Heart right ventricle (tissue), 16 donors: Measurements from ENCODE around the gene SPTAN1. TPM values are rescaled to one million over a fixed set of nuclear protein-coding genes. Genes with fewer than 3 reads are reported as not detected.
"Not testable (repeated sequence)": the region's sequence is repeated elsewhere in the genome, so short reads cannot be mapped to it uniquely, and the experiment has no call there.

ENCODE experiments used
- ATAC-seq, 8 donors: fragments of 200-7000 bp; cut with Tn5 transposase; one replicate each; pipeline ENCODE4 v1.9.1; 2020; ENCODE audit warnings: mild to moderate bottlenecking in 8 of 8, moderate library complexity in 8 of 8, moderate number of reproducible peaks in 1 of 8
- DNase-seq, 2 donors: peaks; one replicate each; pipeline ENCODE4 v3.0.0-alpha.2; 2020
- H3K27ac ChIP-seq, 10 donors: fragments of 200-600 bp; sonication (generic) in 2 of 10; one replicate each; pipeline versions ENCODE4 v1.5.0 to v1.8.0; 2020 to 2022; ENCODE audit warnings: mild to moderate bottlenecking in 3 of 10
- H3K27me3 ChIP-seq, 7 donors: fragments of 200-600 bp; one replicate each; pipeline ENCODE4 v1.8.0; 2021 to 2022; ENCODE audit warnings: mild to moderate bottlenecking in 2 of 7
- H3K36me3 ChIP-seq, 9 donors: fragments of 200-600 bp; sonication (generic) in 1 of 9; one replicate each; pipeline versions ENCODE4 v1.5.0 to v1.8.0; 2020 to 2022; ENCODE audit warnings: mild to moderate bottlenecking in 2 of 9
- H3K4me1 ChIP-seq, 9 donors: fragments of 200-600 bp; sonication (generic) in 1 of 9; one replicate each; pipeline versions ENCODE4 v1.5.0 to v1.8.0; 2020 to 2022; ENCODE audit warnings: mild to moderate bottlenecking in 4 of 9
- H3K4me3 ChIP-seq, 10 donors: fragments of 200-600 bp; sonication (generic) in 2 of 10; one replicate each; pipeline versions ENCODE4 v1.5.0 to v1.8.0; 2020 to 2022; ENCODE audit warnings: mild to moderate bottlenecking in 7 of 10, moderate library complexity in 2 of 10
- H3K9me3 ChIP-seq, 11 donors: fragments of 200-600 bp in 10 of 11; sonication (generic) in 2 of 11; one replicate each; pipeline versions ENCODE4 v1.5.0 to v1.8.0; 2013 to 2022; ENCODE audit warnings: mild to moderate bottlenecking in 2 of 11, control low read depth in 1 of 11, moderate library complexity in 1 of 11
- CTCF ChIP-seq, 9 donors: fragments of 200-600 bp; sonication (generic) in 2 of 9; IDR thresholded peaks; one replicate each; pipeline versions ENCODE4 v1.5.0 to v1.8.0; 2021 to 2022; ENCODE audit warnings: antibody characterized with exemption in 9 of 9, mild to moderate bottlenecking in 5 of 9, moderate library complexity in 1 of 9
- WGBS, 2 donors: extraction: QIAGEN DNeasy Blood & Tissue Kit; methylation state at CpG; one replicate each; pipeline ENCODE4 v1.1.7; 2013; ENCODE audit warnings: inconsistent platforms in 1 of 2; 5-methylcytosine and 5-hydroxymethylcytosine counted together
- intact Hi-C, 10 donors: fragments of 100-400 bp; cut with DNase I; formaldehyde crosslinking; loops; one replicate each; pipeline versions ENCODE4 v1.11.1 to v1.14.2; 2022
- polyA plus RNA-seq, 2 donors: library from polyadenylated mRNA; stranded (reverse); fragments of 200-250 nt; gene quantifications; one replicate each; pipeline ENCODE4 v1.2.3, GENCODE V29; 2013
- total RNA-seq, 10 donors: library from RNA; stranded (reverse); fragmentation: NEBNext Ultra II Directional in 3 of 10; extraction: Animal tissue kit (Norgen Biotek cat#: 25700) in 3 of 10; gene quantifications; one replicate each; pipeline versions ENCODE4 v1.2.1 to v1.2.4, GENCODE V29; 2021 to 2023
- donor health status: Arrhythmogenic right ventricular cardiomyopathy.
- donor health status: ischemic (EF 13 %, LVEDD 7.1; RV severe dilation, severe dysfunction).
- donor health status: healthy with polysubstance abuse.
- donor health status: DM: no; HTN: yes; CAD: no.
- donor health status: DM: no; HTN: no; CAD: no.
- donor health status: ischemic (EF 25% LVEDD 6.9; RV normal size, moderate dysfunction).
- donor health status: ischemic (EF 25% LVEDD 5.7; RV mildly dilated, moderate dysfunction).
- donor health status: healthy.
- donor health status: DM: yes; HTN: yes; CAD: no.
- donor health status: Ischemic cardiomyopathy.
- donor health status: ischemic (EF 35%, LVEDD 5.7; RV mildly dilated, moderate dysfunction).
- donor health status: nonischemic (EF 11% LVEDD 7.7; RV severe dilation, severe dysfunction).
- donor health status: DM: yes; HTN: yes; CAD: no.
- donor health status: PGD.
- donor health status: ischemic (EF 29% LVEDD 5.4; RV normal size, mild dysfunction).
- donor health status: nonischemic (EF 23%, LVEDD 6.1; RV moderate dilation, normal function).

SPTAN1 gene
- total and polyA plus RNA-seq, 12 donors: 119 to 449 (median 342) TPM

- Histone ChIP-seq H3K9me3 (no peaks in the 10 kb centered on the region), H3K36me3 (peaks cover 0 to 46% (median 4%) of the 10 kb centered on the region in 9 donors), H3K27me3 (no peaks in the 10 kb centered on the region), H3K4me3 (peak overlapping the region; percentile 49 to 99 (median 86)), H3K27ac (peak overlapping the region in 7 of 10 donors; percentile 81 to 94 (median 84)), H3K4me1 (peaks cover 4 to 28% (median 24%) of the 10 kb centered on the region in 9 donors)
- DNase-seq (no peak), ATAC-seq (no peak)
- intact Hi-C loops: loop anchor here in 1 of 10 donors (2.0 kb wide), 1 partner anchor 47 kb away; the partner anchor contains the start of gene SPTAN1
- 22 to 27% methylated on average over 6 of the region's 6 CpGs for WGBS, 2 donors
- no peak for TF ChIP-seq CTCF (IDR thresholded peaks at IDR 0.05)
These were observed 47.0 kb upstream of the SPTAN1 start for GRCh38 chr9:128505414-128505765.

GRCh38 chr9:128505906-128506305 is 46.5 kb upstream of the SPTAN1 start:
- peak overlapping the region in 4 of 10 donors; percentile 76 to 99 (median 83) for H3K4me3 ChIP-seq
- not testable (repeated sequence) for DNase-seq, H3K9me3 ChIP-seq, ATAC-seq, H3K27me3 ChIP-seq, H3K27ac ChIP-seq
- H3K4me1 ChIP-seq: peaks cover 4 to 28% (median 24%) of the 10 kb centered on the region in 9 donors
- WGBS, 2 donors: 90% methylated on average over 12 of the region's 12 CpGs
- intact Hi-C loops: loop anchor here in 2 of 10 donors (2.0 kb wide), 2 partner anchors 47 to 57 kb away; partner anchors contain the start of gene SPTAN1 (in 1 of the 2)
- peaks cover 0 to 46% (median 4%) of the 10 kb centered on the region in 9 donors for H3K36me3 ChIP-seq

- peaks cover 0 to 97% (median 28%) of the 10 kb centered on the region in 9 donors for H3K36me3 ChIP-seq
- WGBS, 2 donors: 96 to 97% methylated on average over 9 of the region's 9 CpGs
- H3K4me3 ChIP-seq: no peak overlapping the region
- no peaks in the 10 kb centered on the region for H3K27me3 ChIP-seq
- no peak for DNase-seq
- no peaks in the 10 kb centered on the region for H3K4me1 ChIP-seq
- intact Hi-C loops: loop anchor here in 1 of 10 donors (10.0 kb wide), 1 partner anchor 62 kb away; no protein-coding TSS in a partner anchor
- ATAC-seq: no peak
- H3K27ac ChIP-seq: no peak overlapping the region
- no peaks in the 10 kb centered on the region for H3K9me3 ChIP-seq
- no peak for TF ChIP-seq CTCF (IDR thresholded peaks at IDR 0.05)
These were observed 39.6 kb upstream of the SPTAN1 start for GRCh38 chr9:128512820-128513219.

- H3K36me3 ChIP-seq: peaks cover 0 to 99% (median 41%) of the 10 kb centered on the region in 9 donors
- WGBS, 2 donors: 85 to 89% methylated on average over 6 of the region's 6 CpGs
- no peaks in the 10 kb centered on the region for H3K27me3 ChIP-seq
- no peak overlapping the region for H3K27ac ChIP-seq
- ATAC-seq (no peak), DNase-seq (no peak)
- no peaks in the 10 kb centered on the region for H3K9me3 ChIP-seq
- H3K4me1 ChIP-seq: peaks cover 0 to 12% (median 7%) of the 10 kb centered on the region in 9 donors
- H3K4me3 ChIP-seq: no peak overlapping the region
- intact Hi-C loops: loop anchor here in 3 of 10 donors (10.0 kb wide), 3 partner anchors 47 to 227 kb away; no protein-coding TSS in a partner anchor
- TF ChIP-seq CTCF (IDR thresholded peaks at IDR 0.05): no peak
These were observed 30.4 kb upstream of the SPTAN1 start for GRCh38 chr9:128521956-128522355.
